ENCODE measurements around the gene HIPK3.

DNA sequence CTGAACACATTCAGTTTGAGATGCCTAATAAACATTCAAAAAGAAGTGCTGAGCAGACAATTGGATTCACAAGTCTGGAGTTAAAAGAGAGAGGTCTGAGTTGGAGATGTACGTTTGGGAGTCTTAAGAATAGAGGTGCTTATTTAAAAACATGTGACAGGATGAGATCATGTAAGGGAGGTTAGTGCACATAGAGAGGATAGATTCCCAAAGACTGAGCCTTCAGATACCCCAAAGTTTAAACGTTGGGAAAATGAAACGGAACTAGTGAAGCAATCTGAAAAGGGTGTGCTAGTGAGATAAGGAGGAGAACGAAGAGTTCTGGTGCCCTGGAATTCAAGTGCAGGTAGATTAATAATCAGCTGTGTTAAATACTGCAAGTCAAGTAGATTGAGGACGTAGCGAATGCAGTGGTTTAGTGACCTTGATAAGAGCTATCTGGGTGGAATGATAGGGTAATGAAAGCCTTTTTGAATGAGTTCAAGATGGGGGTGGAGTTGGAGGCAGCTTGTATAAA lies 63.7 kb downstream of the HIPK3 start:
- TF ChIP-seq, protein P1, sequence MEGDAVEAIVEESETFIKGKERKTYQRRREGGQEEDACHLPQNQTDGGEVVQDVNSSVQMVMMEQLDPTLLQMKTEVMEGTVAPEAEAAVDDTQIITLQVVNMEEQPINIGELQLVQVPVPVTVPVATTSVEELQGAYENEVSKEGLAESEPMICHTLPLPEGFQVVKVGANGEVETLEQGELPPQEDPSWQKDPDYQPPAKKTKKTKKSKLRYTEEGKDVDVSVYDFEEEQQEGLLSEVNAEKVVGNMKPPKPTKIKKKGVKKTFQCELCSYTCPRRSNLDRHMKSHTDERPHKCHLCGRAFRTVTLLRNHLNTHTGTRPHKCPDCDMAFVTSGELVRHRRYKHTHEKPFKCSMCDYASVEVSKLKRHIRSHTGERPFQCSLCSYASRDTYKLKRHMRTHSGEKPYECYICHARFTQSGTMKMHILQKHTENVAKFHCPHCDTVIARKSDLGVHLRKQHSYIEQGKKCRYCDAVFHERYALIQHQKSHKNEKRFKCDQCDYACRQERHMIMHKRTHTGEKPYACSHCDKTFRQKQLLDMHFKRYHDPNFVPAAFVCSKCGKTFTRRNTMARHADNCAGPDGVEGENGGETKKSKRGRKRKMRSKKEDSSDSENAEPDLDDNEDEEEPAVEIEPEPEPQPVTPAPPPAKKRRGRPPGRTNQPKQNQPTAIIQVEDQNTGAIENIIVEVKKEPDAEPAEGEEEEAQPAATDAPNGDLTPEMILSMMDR (IDR thresholded peaks at IDR 0.05; ENCODE audit: low read depth, low read length, poor library complexity, severe bottlenecking), result no peak
- no peak for TF ChIP-seq EZH2phosphoT487 (IDR thresholded peaks at IDR 0.05; ENCODE audit: borderline replicate concordance, low read length)

Measured in DOHH2 (cell line).